GM12801 (cell line): ENCODE measurements around the gene MICAL3.

ENCODE experiments used
- TF ChIP-seq, protein P1 (sequence below): IDR thresholded peaks from one replicate; pipeline ENCODE4 v1.5.1; 2011; ENCODE audit warnings: control low read depth; ENCODE audit not compliant: insufficient read length; ENCODE audit errors: extremely low read depth

The MICAL3 gene

GRCh38 chr22:17774206-17774925 lies 250.0 kb downstream of the MICAL3 start, which contains the start of gene BID:
Gene BID, minus strand, starts transcription at chr22:17774469. Its CDS starts 24,353 bp downstream, at chr22:17750116.
- TF ChIP-seq, protein P1, sequence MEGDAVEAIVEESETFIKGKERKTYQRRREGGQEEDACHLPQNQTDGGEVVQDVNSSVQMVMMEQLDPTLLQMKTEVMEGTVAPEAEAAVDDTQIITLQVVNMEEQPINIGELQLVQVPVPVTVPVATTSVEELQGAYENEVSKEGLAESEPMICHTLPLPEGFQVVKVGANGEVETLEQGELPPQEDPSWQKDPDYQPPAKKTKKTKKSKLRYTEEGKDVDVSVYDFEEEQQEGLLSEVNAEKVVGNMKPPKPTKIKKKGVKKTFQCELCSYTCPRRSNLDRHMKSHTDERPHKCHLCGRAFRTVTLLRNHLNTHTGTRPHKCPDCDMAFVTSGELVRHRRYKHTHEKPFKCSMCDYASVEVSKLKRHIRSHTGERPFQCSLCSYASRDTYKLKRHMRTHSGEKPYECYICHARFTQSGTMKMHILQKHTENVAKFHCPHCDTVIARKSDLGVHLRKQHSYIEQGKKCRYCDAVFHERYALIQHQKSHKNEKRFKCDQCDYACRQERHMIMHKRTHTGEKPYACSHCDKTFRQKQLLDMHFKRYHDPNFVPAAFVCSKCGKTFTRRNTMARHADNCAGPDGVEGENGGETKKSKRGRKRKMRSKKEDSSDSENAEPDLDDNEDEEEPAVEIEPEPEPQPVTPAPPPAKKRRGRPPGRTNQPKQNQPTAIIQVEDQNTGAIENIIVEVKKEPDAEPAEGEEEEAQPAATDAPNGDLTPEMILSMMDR, result no peak

DNA sequence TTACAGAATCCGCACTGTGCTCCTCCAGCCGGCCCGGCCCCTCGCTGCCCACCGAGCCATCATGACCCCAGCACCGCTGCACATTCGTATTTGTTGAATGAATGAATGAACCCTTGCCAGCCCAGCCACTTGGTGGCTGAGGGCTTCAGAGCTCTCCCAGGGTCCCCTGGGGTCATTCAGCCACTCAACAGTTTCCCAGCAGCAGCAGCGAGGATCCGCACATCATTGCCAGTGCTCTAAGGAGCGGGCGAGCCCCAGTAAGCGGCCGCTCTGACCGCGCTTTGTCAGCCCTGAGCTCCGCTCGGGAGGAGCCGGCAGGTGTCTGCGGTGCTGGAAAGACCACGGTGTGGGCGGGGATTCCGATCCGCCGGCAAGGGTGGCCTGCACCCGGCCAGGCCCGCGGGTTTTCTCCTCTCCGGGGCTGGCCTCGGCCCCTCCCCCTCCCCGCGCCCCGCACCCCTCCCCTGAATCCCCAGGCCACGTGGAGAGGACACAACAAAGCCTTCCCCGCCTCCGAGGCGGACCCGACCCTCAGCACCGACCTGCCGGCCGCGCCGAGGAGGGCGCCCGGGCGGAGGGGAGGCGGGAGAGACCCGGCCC lies 250.7 kb downstream of the MICAL3 start:
- TF ChIP-seq, protein P1, result no peak

DNA sequence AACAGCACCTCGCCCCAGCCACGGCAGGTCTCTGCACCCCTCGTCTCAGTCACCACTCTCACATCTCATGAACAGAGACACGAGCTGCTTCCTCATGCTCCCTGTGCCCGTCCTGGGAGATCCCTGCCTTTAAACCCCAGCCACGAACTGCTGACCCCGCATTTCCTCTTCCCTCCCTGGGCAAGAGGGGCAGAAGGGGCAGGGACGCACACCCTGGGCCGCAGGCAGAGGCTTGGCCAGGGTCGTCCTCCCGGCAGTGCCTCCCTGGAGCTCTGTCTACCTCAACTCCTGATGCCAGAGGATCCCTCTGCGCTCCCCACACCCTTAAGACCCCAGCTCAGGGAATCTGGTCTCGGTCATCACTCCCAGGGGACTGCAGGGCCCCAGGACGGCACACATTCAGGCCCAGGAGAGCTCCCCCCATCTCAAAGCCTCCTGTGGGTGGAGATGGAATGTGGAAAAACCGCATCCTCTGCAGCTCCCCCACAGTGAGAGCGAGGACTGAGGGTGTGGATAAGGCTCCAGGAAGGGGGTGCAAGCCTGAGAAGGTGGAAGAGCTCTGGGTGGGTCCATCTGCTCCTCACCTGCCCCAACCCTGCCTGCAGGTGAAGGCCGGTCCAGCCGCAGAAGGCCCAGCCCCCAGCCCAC lies 251.3 kb downstream of the MICAL3 start:
- TF ChIP-seq, protein P1, result no peak

DNA sequence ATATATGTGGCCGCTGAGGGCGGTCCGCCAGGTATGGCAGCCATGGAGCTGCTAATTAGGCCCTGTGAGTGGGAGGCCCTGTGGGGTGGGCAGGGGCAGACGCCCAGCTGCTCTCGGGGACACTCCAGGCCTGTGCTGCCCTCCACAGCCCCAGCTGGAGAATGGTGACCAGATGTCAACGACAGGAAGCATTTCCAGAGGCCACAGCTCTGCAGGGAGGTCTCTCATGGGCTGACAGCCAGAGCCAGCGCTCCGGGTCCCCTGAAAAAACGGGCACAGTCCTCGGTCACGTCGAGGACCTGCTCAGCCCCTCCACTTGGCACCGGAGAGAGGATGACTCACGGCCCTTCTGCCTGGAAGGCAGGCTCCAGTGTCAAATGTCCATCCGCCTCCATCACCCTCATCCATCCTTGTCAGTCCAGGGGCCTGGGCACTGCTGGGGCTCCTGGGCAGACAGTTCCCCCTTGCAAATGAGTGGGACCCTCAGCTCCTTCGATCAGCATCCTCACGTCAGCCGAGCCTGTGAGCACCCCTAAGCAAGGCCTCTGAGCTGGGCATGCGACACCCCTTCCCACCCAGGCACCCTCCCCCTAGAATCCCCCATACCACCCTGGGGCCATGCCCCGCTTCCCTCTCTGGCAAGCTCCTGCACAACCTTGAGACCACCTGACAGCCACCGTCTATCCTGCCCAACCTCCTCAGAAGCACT lies 252.0 kb downstream of the MICAL3 start:
- TF ChIP-seq, protein P1, result no peak

DNA sequence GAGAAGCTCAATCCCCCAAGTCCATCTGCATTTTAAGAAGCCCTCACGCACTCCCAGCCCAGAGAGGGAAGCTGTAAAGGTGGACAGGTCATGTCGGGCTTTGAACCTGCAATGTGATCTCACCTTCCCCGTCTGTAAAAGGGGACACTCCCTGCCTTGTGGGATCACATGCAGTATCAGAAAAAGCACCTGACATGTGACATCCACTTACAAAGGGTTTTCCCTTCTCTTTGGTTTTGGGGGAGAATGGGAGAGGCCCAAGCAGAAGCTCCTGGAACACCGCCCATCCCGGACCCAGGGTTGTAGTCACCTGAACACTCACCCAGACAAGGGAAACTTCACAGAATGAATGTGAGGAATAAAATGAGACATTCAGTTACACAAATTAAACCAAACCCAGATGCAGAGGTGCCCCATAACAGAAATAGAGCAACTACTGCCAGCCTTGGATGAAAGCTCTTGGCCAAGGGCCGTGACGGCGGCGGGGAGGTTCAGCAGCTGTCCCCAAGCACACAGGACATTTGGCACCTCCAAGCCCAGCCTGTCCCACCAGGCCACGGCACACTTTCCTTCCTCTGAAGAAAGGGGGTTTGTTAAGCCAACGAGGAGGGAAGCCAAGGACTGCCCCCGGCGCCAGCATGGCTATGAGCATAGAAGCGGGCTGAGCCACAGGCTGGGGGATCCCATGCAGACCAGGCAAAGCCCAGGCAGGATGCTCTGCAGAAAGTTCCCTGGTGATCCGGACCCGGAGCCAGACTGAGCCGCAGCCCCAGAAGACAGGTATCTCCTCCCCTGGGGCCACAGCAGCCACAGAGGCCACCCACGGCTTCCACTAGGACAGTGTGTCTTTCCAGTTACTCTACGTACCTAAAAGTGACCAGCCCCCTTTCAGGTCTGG lies 253.9 kb downstream of the MICAL3 start:
- TF ChIP-seq, protein P1, result no peak

GRCh38 chr22:17769716-17770082 lies 254.7 kb downstream of the MICAL3 start:
- TF ChIP-seq, protein P1, result no peak
